MM.1S (cell line): ENCODE data around the gene CACNA1C.

ENCODE experiments used
- DNase-seq: peaks from one replicate; pipeline ENCODE4 v3.0.0-alpha.2; 2015
- H2AFZ ChIP-seq: fragments of 300-600 bp; sonication (generic); 2 replicates; pipeline ENCODE4 v1.6.0; 2016; ENCODE audit warnings: antibody characterized with exemption, low read length
- H3F3A ChIP-seq: fragments of 300-600 bp; sonication (generic); 2 replicates; pipeline ENCODE4 v1.6.1; 2016; ENCODE audit warnings: mild to moderate bottlenecking, antibody characterized with exemption, low read length, moderate library complexity, mixed read lengths; ENCODE audit not compliant: insufficient read depth
- H3K27ac ChIP-seq: fragments of 300-600 bp; sonication (generic); 2 replicates; pipeline ENCODE4 v1.5.1; 2016; ENCODE audit warnings: mild to moderate bottlenecking, low read length
- H3K27me3 ChIP-seq: fragments of 300-600 bp; sonication (generic); replicated peaks from 2 replicates; pipeline ENCODE4 v1.6.0; 2016; ENCODE audit warnings: low read length; ENCODE audit not compliant: insufficient read depth
- H3K36me3 ChIP-seq: fragments of 300-600 bp; sonication (generic); replicated peaks from 2 replicates; pipeline ENCODE4 v1.6.1; 2016; ENCODE audit warnings: mild to moderate bottlenecking, low read length, mixed read lengths; ENCODE audit not compliant: insufficient read depth
- H3K4me1 ChIP-seq: fragments of 300-600 bp; sonication (generic); 2 replicates; pipeline ENCODE4 v1.6.1; 2016; ENCODE audit warnings: low read length, mixed read lengths
- H3K4me2 ChIP-seq: fragments of 300-600 bp; sonication (generic); 2 replicates; pipeline ENCODE4 v1.6.0; 2016; ENCODE audit warnings: low read depth, low read length
- H3K4me3 ChIP-seq: fragments of 300-600 bp; sonication (generic); 2 replicates; pipeline ENCODE4 v1.5.1; 2016; ENCODE audit warnings: low read length, mixed read lengths
- H3K79me2 ChIP-seq: fragments of 300-600 bp; sonication (generic); 2 replicates; pipeline ENCODE4 v1.6.1; 2016; ENCODE audit warnings: mixed run types, low read length, mixed read lengths
- H3K9ac ChIP-seq: fragments of 300-600 bp; sonication (generic); 2 replicates; pipeline ENCODE4 v1.6.1; 2016; ENCODE audit warnings: low read length, mixed read lengths
- H3K9me2 ChIP-seq: fragments of 300-600 bp; sonication (generic); replicated peaks from 2 replicates; pipeline ENCODE4 v1.6.1; 2016; ENCODE audit warnings: mild to moderate bottlenecking, low read length, mixed read lengths; ENCODE audit not compliant: insufficient read depth
- H3K9me3 ChIP-seq: fragments of 300-600 bp; sonication (generic); replicated peaks from 2 replicates; pipeline ENCODE4 v1.6.1; 2016; ENCODE audit warnings: mild to moderate bottlenecking, low read length, mixed read lengths; ENCODE audit not compliant: insufficient read depth
- H4K20me1 ChIP-seq: fragments of 300-600 bp; sonication (generic); 2 replicates; pipeline ENCODE4 v1.6.1; 2016; ENCODE audit warnings: mild to moderate bottlenecking, low read length, moderate library complexity, mixed read lengths; ENCODE audit not compliant: insufficient read depth
- CTCF ChIP-seq: fragments of 300-600 bp; sonication (generic); IDR thresholded peaks from 2 replicates; pipeline ENCODE4 v1.5.1; 2016; ENCODE audit warnings: antibody characterized with exemption, low read length, mixed read lengths
- EZH2 ChIP-seq: fragments of 300-600 bp; sonication (generic); optimal IDR thresholded peaks from 2 replicates; pipeline ENCODE3; 2017; ENCODE audit warnings: low read depth, mild to moderate bottlenecking, antibody characterized with exemption, low read length, mixed read lengths
- EZH2phosphoT487 ChIP-seq: fragments of 300-600 bp; sonication (generic); IDR thresholded peaks from 2 replicates; pipeline ENCODE4 v1.6.1; 2018; ENCODE audit warnings: antibody characterized with exemption, low read length

Gene CACNA1C

GRCh38 chr12:2258025-2258424, 205.2 kb downstream of the CACNA1C start:
- Histone ChIP-seq H3F3A (no peaks in the 10 kb centered on the region), H3K27me3 (no peaks in the 10 kb centered on the region), H2AFZ (no peak overlapping the region), H4K20me1 (no peaks in the 10 kb centered on the region), H3K9ac (no peak overlapping the region), H3K4me2 (no peak overlapping the region), H3K79me2 (no peaks in the 10 kb centered on the region), H3K4me1 (no peaks in the 10 kb centered on the region), H3K4me3 (no peak overlapping the region), H3K36me3 (no peaks in the 10 kb centered on the region), H3K9me3 (no peaks in the 10 kb centered on the region), H3K27ac (no peak overlapping the region), H3K9me2 (no peaks in the 10 kb centered on the region)
- no peak for DNase-seq
- TF ChIP-seq CTCF (no peak), EZH2phosphoT487 (no peak), EZH2 (no peak)

- Histone ChIP-seq H3K9me3 (no peaks in the 10 kb centered on the region), H3K79me2 (no peaks in the 10 kb centered on the region), H4K20me1 (no peaks in the 10 kb centered on the region), H3K27ac (no peak overlapping the region), H2AFZ (no peak overlapping the region), H3K4me3 (no peak overlapping the region), H3K4me2 (no peak overlapping the region), H3K9me2 (no peaks in the 10 kb centered on the region), H3F3A (no peaks in the 10 kb centered on the region), H3K4me1 (no peaks in the 10 kb centered on the region), H3K27me3 (no peaks in the 10 kb centered on the region), H3K36me3 (no peaks in the 10 kb centered on the region), H3K9ac (no peak overlapping the region)
- TF ChIP-seq EZH2 = no peak
- DNase-seq = no peak
Measured at GRCh38 chr12:2259369-2259768, 206.6 kb downstream of the CACNA1C start.

GRCh38 chr12:2260441-2260840, 207.7 kb downstream of the CACNA1C start:
- DNase-seq = no peak
- TF ChIP-seq EZH2 = no peak
- no peak for TF ChIP-seq CTCF
- no peak for TF ChIP-seq EZH2phosphoT487
- H3K9me3 ChIP-seq = no peaks in the 10 kb centered on the region
- H3K9ac ChIP-seq = no peak overlapping the region
- no peaks in the 10 kb centered on the region for H3F3A ChIP-seq
- no peaks in the 10 kb centered on the region for H3K36me3 ChIP-seq
- no peaks in the 10 kb centered on the region for H3K27me3 ChIP-seq
- H3K4me3 ChIP-seq = no peak overlapping the region
- H3K27ac ChIP-seq = no peak overlapping the region
- no peaks in the 10 kb centered on the region for H3K4me1 ChIP-seq
- no peak overlapping the region for H2AFZ ChIP-seq
- no peaks in the 10 kb centered on the region for H3K9me2 ChIP-seq
- no peak overlapping the region for H3K4me2 ChIP-seq
- no peaks in the 10 kb centered on the region for H3K79me2 ChIP-seq
- no peaks in the 10 kb centered on the region for H4K20me1 ChIP-seq

- Histone ChIP-seq H3K36me3 (no peaks in the 10 kb centered on the region), H3K4me3 (no peak overlapping the region), H3F3A (no peaks in the 10 kb centered on the region), H3K4me1 (no peaks in the 10 kb centered on the region), H3K9me2 (no peaks in the 10 kb centered on the region), H3K79me2 (no peaks in the 10 kb centered on the region), H3K27me3 (no peaks in the 10 kb centered on the region), H3K9ac (no peak overlapping the region), H2AFZ (no peak overlapping the region), H3K4me2 (no peak overlapping the region), H3K9me3 (no peaks in the 10 kb centered on the region), H3K27ac (no peak overlapping the region), H4K20me1 (no peaks in the 10 kb centered on the region)
- TF ChIP-seq EZH2 = no peak
- TF ChIP-seq EZH2phosphoT487 = no peak
- no peak for TF ChIP-seq CTCF
- DNase-seq = no peak
Measured at GRCh38 chr12:2261708-2262107, 208.9 kb downstream of the CACNA1C start.
